ENCODE measurements around the gene C11orf91.

- TF ChIP-seq CTCF (IDR thresholded peaks at IDR 0.05) (no peak), POLR2A (IDR thresholded peaks at IDR 0.05) (no peak), EP300 (IDR thresholded peaks at IDR 0.05) (no peak), POLR2AphosphoS5 (IDR thresholded peaks at IDR 0.05) (no peak)
These were observed 36.8 kb upstream of the C11orf91 start for GRCh38 chr11:33737362-33737821.
